Type B pancreatic cell (in vitro differentiated cells): ENCODE data around the gene TIPARP. TPM values are rescaled to one million over a fixed set of nuclear protein-coding genes. Genes with fewer than 3 reads are reported as not detected.
"Not testable (repeated sequence)": the region's sequence is repeated elsewhere in the genome, so short reads cannot be mapped to it uniquely, and the experiment has no call there.

ENCODE experiments used
- DNase-seq: peaks from one replicate; pipeline ENCODE4 v3.0.0; 2021; ENCODE audit warnings: mixed read lengths; ENCODE audit not compliant: unreplicated experiment; ENCODE audit errors: extremely low spot score
- H3K27ac Mint-ChIP-seq: 2 replicates; pipeline ENCODE4 v1.8.0; 2021; ENCODE audit warnings: mild to moderate bottlenecking, mixed read lengths
- H3K27me3 Mint-ChIP-seq: 2 replicates; pipeline ENCODE4 v1.8.0; 2021; ENCODE audit warnings: mixed read lengths
- H3K36me3 Mint-ChIP-seq: 2 replicates; pipeline ENCODE4 v1.8.0; 2021; ENCODE audit warnings: mixed read lengths
- H3K4me1 Mint-ChIP-seq: one replicate; pipeline ENCODE4 v1.8.0; 2021; ENCODE audit warnings: mixed read lengths; ENCODE audit not compliant: unreplicated experiment
- H3K4me3 Mint-ChIP-seq: 2 replicates; pipeline ENCODE4 v1.8.0; 2021; ENCODE audit warnings: mild to moderate bottlenecking, mixed read lengths
- H3K9me3 Mint-ChIP-seq: 2 replicates; pipeline ENCODE4 v1.8.0; 2021; ENCODE audit warnings: mixed read lengths
- CTCF ChIP-seq: fragments of 200-600 bp; sonication (generic); conservative IDR thresholded peaks from 2 replicates; pipeline ENCODE4 v1.5.0; 2021; ENCODE audit warnings: antibody characterized with exemption, mild to moderate bottlenecking
- total RNA-seq: library from RNA; stranded (reverse); gene quantifications from 2 replicates; pipeline ENCODE4 v1.2.1, GENCODE V29; 2021; ENCODE audit warnings: low replicate concordance

Gene TIPARP
- total RNA-seq, 1 donor from 2014 or later = 37.5 TPM

- TF ChIP-seq CTCF = no peak
Measured at GRCh38 chr3:156732261-156732660, 57.9 kb downstream of the TIPARP start.

GRCh38 chr3:156732715-156733421 is 58.5 kb downstream of the TIPARP start:
- H3K4me1 Mint-ChIP-seq = peaks cover 15% of the 10 kb centered on the region
- no peak for TF ChIP-seq CTCF
- no peaks in the 10 kb centered on the region for H3K9me3 Mint-ChIP-seq
- H3K36me3 Mint-ChIP-seq = no peaks in the 10 kb centered on the region
- no peaks in the 10 kb centered on the region for H3K27me3 Mint-ChIP-seq
- DNase-seq = no peak
- H3K27ac Mint-ChIP-seq = no peak overlapping the region
- no peak overlapping the region for H3K4me3 Mint-ChIP-seq

More at GRCh38 chr3:156732261-156732660, 57.9 kb downstream of the TIPARP start:
- Mint-ChIP-seq H3K4me1 (peaks cover 15% of the 10 kb centered on the region), H3K27ac (no peak overlapping the region), H3K36me3 (no peaks in the 10 kb centered on the region), H3K9me3 (no peaks in the 10 kb centered on the region), H3K4me3 (no peak overlapping the region), H3K27me3 (no peaks in the 10 kb centered on the region)
- no peak for DNase-seq

GRCh38 chr3:156734661-156735060 is 60.3 kb downstream of the TIPARP start:
- not testable (repeated sequence) for H3K4me3 Mint-ChIP-seq, H3K4me1 Mint-ChIP-seq, H3K27ac Mint-ChIP-seq, H3K27me3 Mint-ChIP-seq, DNase-seq, H3K9me3 Mint-ChIP-seq, H3K36me3 Mint-ChIP-seq

- H3K4me3 Mint-ChIP-seq = no peak overlapping the region
- peaks cover 5% of the 10 kb centered on the region for H3K4me1 Mint-ChIP-seq
- no peak for TF ChIP-seq CTCF
- no peaks in the 10 kb centered on the region for H3K36me3 Mint-ChIP-seq
- H3K27ac Mint-ChIP-seq = no peak overlapping the region
- no peak for DNase-seq
- H3K9me3 Mint-ChIP-seq = peaks cover 5% of the 10 kb centered on the region
- no peaks in the 10 kb centered on the region for H3K27me3 Mint-ChIP-seq
Measured at GRCh38 chr3:156735471-156735870, 61.1 kb downstream of the TIPARP start.

GRCh38 chr3:156737049-156737448 is 62.7 kb downstream of the TIPARP start:
- H3K4me1 Mint-ChIP-seq, H3K27me3 Mint-ChIP-seq, H3K4me3 Mint-ChIP-seq, H3K27ac Mint-ChIP-seq, H3K9me3 Mint-ChIP-seq, DNase-seq, H3K36me3 Mint-ChIP-seq: not testable (repeated sequence)

GRCh38 chr3:156738251-156738650 is 63.9 kb downstream of the TIPARP start:
- Mint-ChIP-seq H3K36me3 (no peaks in the 10 kb centered on the region), H3K9me3 (peaks cover 5% of the 10 kb centered on the region), H3K4me1 (no peaks in the 10 kb centered on the region), H3K27me3 (no peaks in the 10 kb centered on the region), H3K4me3 (no peak overlapping the region), H3K27ac (no peak overlapping the region)
- no peak for TF ChIP-seq CTCF
- DNase-seq = no peak

- TF ChIP-seq CTCF = no peak
- no peaks in the 10 kb centered on the region for H3K4me1 Mint-ChIP-seq
- H3K27me3 Mint-ChIP-seq = no peaks in the 10 kb centered on the region
- H3K9me3 Mint-ChIP-seq = peaks cover 5% of the 10 kb centered on the region
- H3K4me3 Mint-ChIP-seq = no peak overlapping the region
- H3K36me3 Mint-ChIP-seq = no peaks in the 10 kb centered on the region
- DNase-seq = no peak
- H3K27ac Mint-ChIP-seq = no peak overlapping the region
Measured at GRCh38 chr3:156739976-156740375, 65.6 kb downstream of the TIPARP start.

- not testable (repeated sequence) for H3K36me3 Mint-ChIP-seq, H3K27me3 Mint-ChIP-seq, H3K4me3 Mint-ChIP-seq, H3K9me3 Mint-ChIP-seq, H3K27ac Mint-ChIP-seq, DNase-seq, H3K4me1 Mint-ChIP-seq
Measured at GRCh38 chr3:156740581-156740980, 66.2 kb downstream of the TIPARP start.
